Lung microvascular endothelial cell (primary cell): ENCODE data around the gene CFAP91. TPM values are rescaled to one million over a fixed set of nuclear protein-coding genes. Genes with fewer than 3 reads are reported as not detected.

Experiments
- DNase-seq, 2 donors: peaks; one replicate each; pipeline versions ENCODE4 v3.0.0 to v3.0.0-alpha.2; 2010; ENCODE audit warnings: low read depth in 2 of 2
- total RNA-seq: library from RNA; depleted of rRNA; stranded (reverse); fragments of >200 nt; gene quantifications from 2 replicates; pipeline ENCODE4 v1.2.1, GENCODE V29; 2014

Gene CFAP91
- total RNA-seq, 1 donor from 2014 or later, result not detected

DNA sequence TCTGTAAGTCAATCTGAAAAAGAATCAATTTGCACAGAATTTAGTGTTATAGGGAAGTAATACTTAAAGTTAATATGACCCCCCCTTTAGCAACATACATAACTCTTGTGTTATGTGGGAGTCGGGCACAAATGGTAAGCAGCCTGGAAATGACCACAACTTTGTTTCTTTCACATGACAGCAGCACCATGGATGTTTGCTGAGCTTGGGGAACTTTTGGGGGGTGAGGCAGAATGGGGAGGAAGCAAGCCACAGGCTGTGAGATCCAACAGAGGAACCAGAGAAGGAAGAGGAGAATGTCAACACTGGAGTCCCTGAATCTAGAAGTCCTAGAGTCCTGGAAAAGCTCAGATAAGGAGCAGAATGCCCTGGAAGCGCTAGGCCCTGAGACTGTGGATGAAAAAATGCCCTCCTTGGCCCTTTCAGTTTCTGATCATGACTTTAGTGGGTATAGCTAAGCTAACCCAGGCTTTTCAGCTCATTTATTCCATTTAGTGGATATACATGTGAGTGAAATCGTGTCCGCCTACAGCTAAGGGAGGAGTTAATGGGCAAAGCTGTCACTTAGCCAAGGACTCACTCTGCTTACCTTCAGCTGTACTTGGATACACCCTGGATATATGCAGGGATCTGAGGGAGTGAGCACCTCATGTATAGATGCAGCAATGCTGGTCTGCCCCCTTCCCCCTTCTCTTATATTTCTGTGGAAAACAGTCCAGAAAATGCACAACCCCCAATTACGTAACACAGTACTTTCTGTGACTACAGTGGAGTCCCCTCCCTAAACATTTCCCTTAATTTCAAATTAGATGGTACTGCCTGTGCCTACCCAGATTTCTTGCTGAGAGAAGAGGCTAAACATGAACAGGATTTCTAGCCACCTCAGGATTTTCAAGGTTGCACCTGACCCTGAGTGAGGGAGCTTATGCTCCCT is 39.1 kb downstream of the CFAP91 start:
- DNase-seq, result no peak

DNA sequence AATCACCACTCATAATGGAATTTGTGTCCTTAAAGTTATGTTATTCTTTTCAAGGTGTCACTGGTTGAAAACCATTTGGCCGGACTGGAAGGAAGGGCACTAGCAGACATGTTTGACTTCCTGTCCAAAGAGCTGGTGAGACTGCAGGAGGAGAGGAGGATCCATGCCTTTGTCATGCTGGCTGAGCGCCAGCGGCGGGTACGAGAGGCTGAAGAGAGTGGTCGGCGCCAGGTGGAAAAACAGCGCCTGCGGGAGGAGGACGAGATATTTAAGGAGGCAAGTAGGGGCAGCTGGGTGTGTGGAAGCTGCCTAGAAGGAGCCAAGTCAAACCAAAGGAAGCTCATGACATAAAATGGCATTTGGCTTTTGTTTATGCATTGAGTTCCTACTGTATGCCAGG is 41.1 kb downstream of the CFAP91 start:
- no peak for DNase-seq

DNA sequence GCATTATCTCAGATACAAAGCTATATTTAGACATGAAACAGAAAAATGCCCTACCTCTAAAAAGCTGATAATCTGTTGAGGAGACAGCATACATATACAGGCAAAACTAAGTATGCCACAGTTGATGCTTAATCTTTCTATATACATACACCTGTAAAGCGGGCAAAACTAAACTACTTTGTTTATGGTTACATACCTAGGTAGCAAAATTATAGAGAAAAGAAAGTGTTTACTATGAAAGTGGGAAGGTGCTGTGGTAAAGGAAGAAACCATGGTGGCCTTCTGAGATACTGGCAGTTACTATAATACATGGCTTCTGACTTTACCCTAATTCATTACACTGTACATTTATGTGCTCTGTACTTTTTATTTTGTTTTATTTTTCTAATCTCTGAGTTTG is 43.1 kb downstream of the CFAP91 start:
- DNase-seq, result no peak

DNA sequence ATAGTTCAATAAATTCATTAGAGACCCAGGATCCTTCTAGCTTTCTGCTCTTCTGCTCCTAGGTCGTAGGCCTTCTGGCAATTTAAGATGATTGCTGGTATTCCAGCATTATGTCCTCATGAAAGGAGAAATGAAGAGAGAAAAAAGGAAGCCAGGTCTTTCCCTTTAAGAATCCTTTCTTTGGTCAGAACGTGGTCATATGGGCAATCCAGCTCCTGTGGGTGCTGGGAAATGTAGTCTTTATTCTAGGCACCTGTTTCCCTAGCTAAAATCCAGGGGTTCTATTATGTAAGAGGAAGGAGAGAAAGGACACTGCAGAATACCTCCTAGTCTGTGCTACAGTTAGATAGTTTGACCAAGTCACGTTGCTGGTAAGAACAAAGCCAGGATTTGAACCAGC is 43.6 kb downstream of the CFAP91 start:
- DNase-seq, result no peak

DNA sequence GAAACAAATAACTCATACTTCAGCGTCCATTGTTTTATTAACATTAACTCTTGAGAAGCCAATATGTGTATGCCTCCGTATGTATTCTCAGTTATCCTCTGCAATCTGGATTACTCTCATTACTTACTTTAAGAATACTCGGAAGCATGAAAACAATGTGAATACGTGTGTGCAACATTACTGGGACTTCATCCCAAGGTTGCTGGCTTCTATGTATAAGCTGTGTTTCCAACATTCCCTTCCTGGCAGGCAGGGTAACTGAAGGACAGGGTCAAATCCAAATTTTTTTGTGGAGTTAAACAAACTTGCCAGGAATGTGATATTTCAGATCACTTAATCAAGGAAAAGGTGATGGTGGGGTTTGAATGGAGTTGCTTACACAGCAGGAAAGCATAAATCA is 44.5 kb downstream of the CFAP91 start:
- DNase-seq, result no peak

DNA sequence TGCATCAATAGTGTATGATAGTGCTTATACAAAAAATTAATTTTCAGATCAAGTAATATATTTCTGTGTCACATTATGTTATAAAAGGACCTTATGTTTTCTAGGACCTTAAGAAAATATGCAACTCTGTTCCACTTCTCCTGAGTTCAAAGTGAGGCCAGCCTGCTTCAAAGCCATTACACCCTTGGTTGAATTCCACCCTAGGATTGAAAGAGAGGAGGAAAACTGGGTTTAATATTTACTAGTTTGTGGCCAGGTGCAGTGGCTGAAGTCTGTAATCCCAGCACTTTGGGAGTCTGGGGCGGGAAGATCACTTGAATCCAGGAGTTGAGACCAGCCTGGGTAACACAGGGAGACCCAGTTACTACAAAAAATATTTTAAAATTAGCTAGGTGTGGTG is 46.2 kb downstream of the CFAP91 start:
- DNase-seq, result no peak

DNA sequence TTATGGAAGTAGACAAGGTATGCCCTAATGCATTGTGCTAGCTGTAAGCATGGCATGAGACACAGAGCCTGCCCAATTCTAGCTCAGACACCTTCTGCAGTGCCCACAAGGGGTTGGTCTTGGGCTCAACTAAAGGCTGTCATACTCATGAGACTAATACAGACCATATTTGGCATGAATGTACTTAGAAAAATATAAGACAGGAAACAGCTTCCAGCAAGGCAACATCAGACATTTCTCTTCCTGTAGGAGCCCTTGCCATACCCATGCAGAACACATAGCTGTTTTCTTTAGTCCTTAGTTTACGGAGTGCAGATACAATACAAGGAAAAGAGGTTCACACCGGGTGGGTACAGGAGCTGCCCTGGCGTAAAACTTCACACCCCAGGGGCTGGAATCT is 48.6 kb downstream of the CFAP91 start:
- peak; percentile 30 to 59 for DNase-seq

Other genes with a start within 250 kb of the CFAP91 start
- gene TMEM39A, start 239.4 kb upstream of the CFAP91 start, total RNA-seq, result 20.0 and 26.6 TPM in 2 replicates
- gene POGLUT1, start 234.1 kb upstream of the CFAP91 start, total RNA-seq, result 10.2 and 17.3 TPM in 2 replicates
- 25.3 and 28.2 TPM in 2 replicates for gene TIMMDC1, start 204.5 kb upstream of the CFAP91 start, total RNA-seq
- gene CD80, start 143.4 kb upstream of the CFAP91 start, total RNA-seq, result under 0.01 TPM in 1 of 2 replicates, not detected in the other
- gene ADPRH, start 123.5 kb upstream of the CFAP91 start, total RNA-seq, result 6.5 and 11.7 TPM in 2 replicates
- gene PLA1A, start 105.1 kb upstream of the CFAP91 start, total RNA-seq, result 3.5 and 6.2 TPM in 2 replicates
- gene POPDC2, start 42.4 kb upstream of the CFAP91 start, total RNA-seq, result 0.22 and 0.40 TPM in 2 replicates
- gene COX17, start 25.6 kb upstream of the CFAP91 start, total RNA-seq, result 16.8 and 42.9 TPM in 2 replicates
- not detected in 2 replicates for gene NR1I2, start 79.1 kb downstream of the CFAP91 start, total RNA-seq